ENCODE measurements around the gene NABP2.
"Not testable (repeated sequence)": the region's sequence is repeated elsewhere in the genome, so short reads cannot be mapped to it uniquely, and the experiment has no call there.

The NABP2 gene

GRCh38 chr12:56224102-56224701 lies at the start of gene NABP2:
TSS of gene NABP2 (plus strand) at chr12:56224342. CDS start at chr12:56224857, 515 bp downstream.
- peak; percentile 90 for DNase-seq

GRCh38 chr12:56178347-56178746 lies 45.8 kb upstream of the NABP2 start:
- DNase-seq, result no peak

GRCh38 chr12:56186957-56187356 lies 37.2 kb upstream of the NABP2 start:
- DNase-seq, result no peak

GRCh38 chr12:56188131-56188777 lies 35.9 kb upstream of the NABP2 start:
- no peak for DNase-seq

- DNase-seq, result no peak
These were observed 35.4 kb upstream of the NABP2 start for GRCh38 chr12:56188778-56189098.

- DNase-seq, result peak; percentile 73
These were observed 34.8 kb upstream of the NABP2 start, which contains the start of gene SMARCC2 for GRCh38 chr12:56189099-56189917. TSS of gene SMARCC2 (minus strand) at chr12:56189483. CDS start at chr12:56189461, 22 bp downstream.

- peak; percentile 62 for DNase-seq
These were observed 34.0 kb upstream of the NABP2 start for GRCh38 chr12:56189918-56190694.

GRCh38 chr12:56190695-56191155 lies 33.4 kb upstream of the NABP2 start:
- no peak for DNase-seq

- no peak for DNase-seq
These were observed 31.6 kb upstream of the NABP2 start for GRCh38 chr12:56192582-56192981.

GRCh38 chr12:56193025-56193578 lies 31.0 kb upstream of the NABP2 start:
- DNase-seq, result peak; percentile 52

GRCh38 chr12:56196818-56197550 lies 27.2 kb upstream of the NABP2 start:
- not testable (repeated sequence) for DNase-seq

GRCh38 chr12:56197921-56198635 lies 26.1 kb upstream of the NABP2 start:
- DNase-seq, result no peak

GRCh38 chr12:56198836-56199235 lies 25.3 kb upstream of the NABP2 start:
- no peak for DNase-seq

GRCh38 chr12:56202366-56202765 lies 21.8 kb upstream of the NABP2 start:
- no peak for DNase-seq

- no peak for DNase-seq
These were observed 21.3 kb upstream of the NABP2 start for GRCh38 chr12:56202838-56203237.

- DNase-seq, result no peak
These were observed 19.9 kb upstream of the NABP2 start for GRCh38 chr12:56204275-56204674.

- no peak for DNase-seq
These were observed 18.7 kb upstream of the NABP2 start for GRCh38 chr12:56205445-56205844.

- DNase-seq, result no peak
These were observed 17.5 kb upstream of the NABP2 start for GRCh38 chr12:56206452-56207166.

GRCh38 chr12:56208006-56208405 lies 16.1 kb upstream of the NABP2 start:
- DNase-seq, result no peak

GRCh38 chr12:56212361-56212760 lies 11.8 kb upstream of the NABP2 start:
- DNase-seq, result no peak

- no peak for DNase-seq
These were observed 10.3 kb upstream of the NABP2 start for GRCh38 chr12:56213878-56214277.
